NCI-H82 (cell line): ENCODE measurements around the gene UBE2D1.
A peak's percentile ranks its signal among the peaks of the same experiment; 100 is the strongest.

Experiments
- DNase-seq: peaks from one replicate; lab custom pipeline; 2025; lab: John Stamatoyannopoulos, UW

UBE2D1 gene

GRCh38 chr10:58341422-58341821 is 6.6 kb downstream of the UBE2D1 start:
- no peak for DNase-seq

GRCh38 chr10:58341947-58342346 is 7.1 kb downstream of the UBE2D1 start:
- DNase-seq: no peak

- DNase-seq: no peak
Measured at GRCh38 chr10:58347967-58348366, 13.2 kb downstream of the UBE2D1 start.

GRCh38 chr10:58348571-58349033 is 13.8 kb downstream of the UBE2D1 start:
- DNase-seq: peak; percentile 18

- DNase-seq: no peak
Measured at GRCh38 chr10:58350023-58350422, 15.2 kb downstream of the UBE2D1 start.

GRCh38 chr10:58350619-58351323 is 16.0 kb downstream of the UBE2D1 start:
- DNase-seq: no peak

- no peak for DNase-seq
Measured at GRCh38 chr10:58351616-58352578, 17.1 kb downstream of the UBE2D1 start.

- peak; percentile 54 for DNase-seq
Measured at GRCh38 chr10:58352956-58353610, 18.3 kb downstream of the UBE2D1 start.

GRCh38 chr10:58356756-58357155 is 21.9 kb downstream of the UBE2D1 start:
- DNase-seq: peak; percentile 8

- DNase-seq: no peak
Measured at GRCh38 chr10:58358314-58358933, 23.6 kb downstream of the UBE2D1 start.

GRCh38 chr10:58358947-58359346 is 24.1 kb downstream of the UBE2D1 start:
- DNase-seq: no peak

- no peak for DNase-seq
Measured at GRCh38 chr10:58359541-58359940, 24.7 kb downstream of the UBE2D1 start.

- DNase-seq: no peak
Measured at GRCh38 chr10:58360412-58361004, 25.7 kb downstream of the UBE2D1 start.

- DNase-seq: no peak
Measured at GRCh38 chr10:58361353-58361752, 26.5 kb downstream of the UBE2D1 start.

- no peak for DNase-seq
Measured at GRCh38 chr10:58362027-58362789, 27.4 kb downstream of the UBE2D1 start.

GRCh38 chr10:58367069-58367468 is 32.3 kb downstream of the UBE2D1 start:
- no peak for DNase-seq

GRCh38 chr10:58371473-58371872 is 36.7 kb downstream of the UBE2D1 start:
- DNase-seq: no peak

GRCh38 chr10:58372607-58373441 is 38.0 kb downstream of the UBE2D1 start:
- DNase-seq: no peak

GRCh38 chr10:58373442-58373827 is 38.6 kb downstream of the UBE2D1 start:
- no peak for DNase-seq

GRCh38 chr10:58382489-58382995 is 47.7 kb downstream of the UBE2D1 start:
- no peak for DNase-seq
